NOMO-1 treated with DMSO at 0.1 percent for 48 hours (cell line): ENCODE measurements around the gene ABLIM3.

Experiments used
- DNase-seq: peaks from one replicate; lab custom pipeline; 2025; ENCODE audit not compliant: unreplicated experiment; lab: John Stamatoyannopoulos, UW

Gene ABLIM3

GRCh38 chr5:149133795-149134777, 7.2 kb upstream of the ABLIM3 start:
- DNase-seq: peak; percentile 7

- DNase-seq: no peak
Measured at GRCh38 chr5:149134778-149135500, 6.4 kb upstream of the ABLIM3 start.

- no peak for DNase-seq
Measured at GRCh38 chr5:149135536-149136201, 5.6 kb upstream of the ABLIM3 start.

- no peak for DNase-seq
Measured at GRCh38 chr5:149138182-149138923, 2.9 kb upstream of the ABLIM3 start.

GRCh38 chr5:149140197-149141002, 893 bp upstream of the ABLIM3 start:
- no peak for DNase-seq

GRCh38 chr5:149141957-149142851, 911 bp downstream of the ABLIM3 start:
- DNase-seq: no peak

DNA sequence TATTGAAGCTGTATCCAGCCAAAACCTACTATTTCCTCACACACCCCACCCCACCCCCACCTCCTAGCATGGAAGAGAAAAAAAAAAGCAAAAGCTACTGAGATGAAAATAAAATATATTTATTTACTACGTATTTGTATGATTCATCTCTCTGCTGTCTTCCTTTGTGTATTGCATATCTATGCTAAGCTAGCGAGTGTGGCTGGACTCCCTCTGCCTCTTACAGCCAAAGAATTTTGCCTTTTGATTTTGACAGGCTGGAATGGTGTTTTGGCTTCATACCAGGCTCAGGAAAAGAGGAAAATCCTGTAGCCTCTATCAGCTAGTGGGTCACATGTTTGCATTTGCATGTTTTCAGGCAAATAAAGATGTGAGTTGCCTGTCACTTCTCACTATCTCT, 2.2 kb downstream of the ABLIM3 start:
- no peak for DNase-seq

- no peak for DNase-seq
Measured at GRCh38 chr5:149144637-149145036, 3.3 kb downstream of the ABLIM3 start.

- DNase-seq: no peak
Measured at GRCh38 chr5:149145138-149145537, 3.8 kb downstream of the ABLIM3 start.

- no peak for DNase-seq
Measured at GRCh38 chr5:149147676-149148075, 6.4 kb downstream of the ABLIM3 start.

- DNase-seq: no peak
Measured at GRCh38 chr5:149149942-149150341, 8.6 kb downstream of the ABLIM3 start.

DNA sequence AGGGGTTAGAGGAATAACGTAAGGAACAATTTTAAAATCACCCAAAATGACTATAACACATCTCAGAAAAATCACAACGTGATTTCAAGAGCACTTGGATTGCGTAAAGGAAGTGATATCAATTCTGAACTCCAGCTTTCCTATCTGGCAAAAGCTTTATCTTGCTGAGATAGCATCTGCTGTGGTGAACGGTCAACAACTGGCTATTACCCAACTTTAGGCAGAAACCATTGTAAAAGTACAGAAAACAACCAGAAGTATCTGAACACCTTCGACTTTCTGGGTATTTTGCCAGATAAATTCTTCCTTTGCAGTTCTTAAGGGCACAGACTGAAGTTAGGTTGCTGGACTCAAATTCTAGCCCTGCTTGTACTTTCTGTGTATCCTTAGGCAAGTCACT, 9.2 kb downstream of the ABLIM3 start:
- DNase-seq: peak; percentile 33

DNA sequence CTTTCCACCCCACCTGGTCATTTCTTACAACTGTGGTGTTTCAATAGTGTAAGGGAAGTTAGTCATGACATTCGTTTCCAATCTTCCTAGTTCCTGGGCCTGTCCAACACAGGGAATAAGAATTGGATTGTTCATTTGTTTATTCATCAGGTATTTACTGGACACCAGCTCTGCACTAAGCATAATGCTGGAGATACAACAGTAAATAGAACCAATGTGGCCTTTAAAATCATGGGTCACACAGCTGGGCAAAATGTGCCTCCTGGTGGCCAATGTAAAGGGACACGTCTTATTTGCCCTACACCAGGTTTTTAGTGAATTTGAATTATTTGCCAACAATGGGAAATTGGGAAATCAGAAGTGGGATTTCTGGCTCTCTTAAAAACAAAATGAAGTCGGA, 10.4 kb downstream of the ABLIM3 start:
- peak; percentile 3 for DNase-seq

DNA sequence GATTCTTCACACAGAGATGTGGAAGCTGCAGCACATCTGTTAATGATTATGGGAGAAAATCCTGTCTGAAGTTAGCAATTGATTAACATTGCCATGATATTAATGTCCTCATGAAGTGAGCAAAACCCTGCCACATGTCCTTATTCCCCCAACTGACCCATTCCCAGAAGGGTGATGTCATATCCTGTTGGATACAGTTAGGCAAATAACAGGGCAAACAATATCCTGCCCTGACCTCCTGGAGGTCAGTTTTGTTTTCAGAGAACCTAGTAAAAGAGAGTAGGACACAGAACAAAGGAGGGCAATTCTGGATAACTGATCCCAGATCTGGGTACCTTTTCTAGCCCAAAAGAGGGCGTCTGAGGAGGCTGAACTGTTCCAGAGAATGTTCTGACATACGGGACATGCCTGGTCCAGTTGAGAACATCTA, 11.0 kb downstream of the ABLIM3 start:
- DNase-seq: no peak

DNA sequence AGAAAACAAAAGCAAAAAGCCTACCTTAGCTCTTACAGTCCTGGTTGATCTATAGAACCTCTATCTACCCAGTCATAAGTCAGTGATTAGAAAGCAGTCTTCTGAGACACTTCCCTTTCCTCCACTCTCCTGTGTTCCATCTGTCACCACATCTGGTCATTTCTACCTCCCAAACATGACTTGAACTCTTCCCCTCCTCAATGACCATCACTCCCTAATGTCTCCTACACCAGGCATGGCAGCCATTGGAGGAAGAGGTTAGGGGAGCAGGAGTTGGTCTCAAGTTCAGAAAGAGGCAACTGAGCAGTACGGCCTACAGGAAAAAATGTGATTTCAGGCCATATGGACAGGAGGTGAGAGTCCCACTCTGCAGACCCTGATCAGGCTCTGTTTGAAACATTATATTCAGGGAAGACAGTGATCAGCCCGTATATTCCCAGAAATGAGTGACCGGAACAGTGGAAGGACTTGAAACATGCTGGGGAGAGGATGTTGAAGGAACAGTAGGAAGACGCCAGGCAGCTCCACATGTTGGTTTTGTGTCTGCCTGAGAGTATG, 12.0 kb downstream of the ABLIM3 start:
- peak; percentile 41 for DNase-seq

DNA sequence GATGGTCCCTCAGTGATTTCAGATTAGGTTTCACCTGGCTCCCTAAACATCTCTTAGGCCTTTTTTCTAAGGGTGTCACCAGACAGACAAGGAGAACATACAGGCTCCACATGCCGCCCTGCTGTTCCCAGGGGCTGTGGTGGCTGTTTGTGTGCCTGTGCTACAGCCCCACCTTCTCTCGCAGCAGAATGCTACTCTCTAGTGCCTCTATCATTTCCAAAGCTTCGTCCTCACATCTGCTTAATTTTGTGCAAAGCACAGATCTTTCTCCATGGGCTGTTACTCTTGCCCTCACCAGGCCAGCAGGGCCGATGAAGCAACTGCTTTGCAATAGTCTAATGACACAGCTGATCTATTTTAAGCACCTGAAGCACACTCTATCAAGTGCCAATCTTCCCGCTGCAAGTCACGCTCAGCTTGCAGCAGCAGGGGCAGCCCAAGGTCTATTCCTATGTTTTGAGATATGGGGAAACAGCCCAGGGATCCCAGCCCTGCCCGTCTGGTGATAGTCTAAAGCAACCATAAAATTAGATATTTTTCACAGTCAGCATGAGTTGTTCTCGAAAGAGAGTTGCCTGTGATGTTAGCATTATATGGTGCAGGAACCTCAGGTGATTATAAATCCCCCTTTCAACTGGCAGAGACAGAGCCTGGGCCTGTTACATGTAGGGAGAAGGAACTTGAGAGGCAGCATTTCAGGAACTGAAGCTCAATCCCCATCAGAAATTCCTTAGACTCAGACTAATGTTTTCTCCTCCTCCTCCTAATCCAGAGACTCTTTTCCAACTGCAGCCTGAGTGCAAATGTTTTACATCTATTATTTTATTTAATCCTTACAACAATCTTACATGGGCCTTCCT, 12.7 kb downstream of the ABLIM3 start:
- DNase-seq: peak; percentile 93

DNA sequence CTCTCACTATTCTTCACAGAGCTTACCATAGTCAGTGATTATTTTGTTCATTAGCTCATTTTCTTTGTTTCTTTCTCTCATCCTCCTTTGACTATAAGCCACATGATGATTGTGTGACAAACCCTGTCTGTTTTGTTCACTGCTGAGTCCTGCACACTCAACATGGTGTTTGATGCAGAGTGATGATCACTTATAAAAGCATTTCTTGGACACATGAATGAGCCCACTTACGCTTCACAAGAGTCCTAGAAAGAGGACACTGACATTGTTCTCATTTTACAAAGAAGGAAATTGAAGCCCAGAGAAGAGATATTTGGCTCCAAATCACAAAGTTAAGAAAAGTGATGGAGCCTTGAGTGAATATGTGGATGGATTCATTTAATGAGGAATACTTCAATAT, 13.4 kb downstream of the ABLIM3 start:
- DNase-seq: no peak
